ENCODE results near the gene CRTC1. TPM values are rescaled to one million over a fixed set of nuclear protein-coding genes. Genes with fewer than 3 reads are reported as not detected.

The CRTC1 gene
- total RNA-seq, 4 donors from 2014 or later: 2.4 to 17.5 (median 6.7) TPM

GRCh38 chr19:18669883-18670282 lies 13.6 kb upstream of the CRTC1 start:
- H3K4me1 ChIP-seq: peaks cover 0 to 11% of the 10 kb centered on the region in 2 donors
- TF ChIP-seq CTCF (IDR thresholded peaks at IDR 0.05): no peak
- no peak for TF ChIP-seq POLR2A (IDR thresholded peaks at IDR 0.05)

GRCh38 chr19:18670312-18670711 lies 13.2 kb upstream of the CRTC1 start:
- Histone ChIP-seq H3K36me3 (no peaks in the 10 kb centered on the region), H3K4me1 (peaks cover 0 to 11% of the 10 kb centered on the region in 2 donors), H3K27me3 (no peaks in the 10 kb centered on the region), H3K4me3 (no peak overlapping the region), H3K27ac (peak overlapping the region; percentile 57 to 68), H3K9me3 (no peaks in the 10 kb centered on the region)
- intact Hi-C loops (cut with DNase I; ENCODE audit: low total_unique reads): no loop called here
- TF ChIP-seq POLR2A (IDR thresholded peaks at IDR 0.05) (no peak), CTCF (IDR thresholded peaks at IDR 0.05) (no peak)
- DNase-seq: peak in 1 of 2 donors; percentile 65

More at GRCh38 chr19:18669883-18670282, 13.6 kb upstream of the CRTC1 start:
- no peak for DNase-seq
- Histone ChIP-seq H3K36me3 (no peaks in the 10 kb centered on the region), H3K9me3 (no peaks in the 10 kb centered on the region), H3K4me3 (no peak overlapping the region), H3K27ac (peak overlapping the region; percentile 57 to 68), H3K27me3 (no peaks in the 10 kb centered on the region)
- intact Hi-C loops (cut with DNase I; ENCODE audit: low total_unique reads): no loop called here

GRCh38 chr19:18671303-18672043 lies 12.0 kb upstream of the CRTC1 start:
- Histone ChIP-seq H3K4me3 (no peak overlapping the region), H3K9me3 (no peaks in the 10 kb centered on the region), H3K36me3 (no peaks in the 10 kb centered on the region), H3K4me1 (peaks cover 0 to 11% of the 10 kb centered on the region in 2 donors), H3K27ac (peak overlapping the region; percentile 57 to 68), H3K27me3 (no peaks in the 10 kb centered on the region)
- TF ChIP-seq POLR2A (IDR thresholded peaks at IDR 0.05) (no peak), CTCF (IDR thresholded peaks at IDR 0.05) (no peak)
- DNase-seq: no peak
- intact Hi-C loops (cut with DNase I; ENCODE audit: low total_unique reads): no loop called here

- no peaks in the 10 kb centered on the region for H3K9me3 ChIP-seq
- no peak overlapping the region for H3K4me3 ChIP-seq
- intact Hi-C loops (cut with DNase I; ENCODE audit: low total_unique reads): no loop called here
- TF ChIP-seq POLR2A (IDR thresholded peaks at IDR 0.05) (no peak), CTCF (IDR thresholded peaks at IDR 0.05) (no peak)
- H3K27ac ChIP-seq: peak overlapping the region in 1 of 2 donors; percentile 25
- H3K4me1 ChIP-seq: peaks cover 0 to 11% of the 10 kb centered on the region in 2 donors
- peak in 1 of 2 donors; percentile 57 for DNase-seq
- no peaks in the 10 kb centered on the region for H3K36me3 ChIP-seq
- no peaks in the 10 kb centered on the region for H3K27me3 ChIP-seq
These were observed 11.4 kb upstream of the CRTC1 start for GRCh38 chr19:18672044-18672451.

GRCh38 chr19:18672606-18673337 lies 10.7 kb upstream of the CRTC1 start:
- H3K4me3 ChIP-seq: no peak overlapping the region
- H3K27me3 ChIP-seq: no peaks in the 10 kb centered on the region
- DNase-seq: peak in 1 of 2 donors; percentile 46
- TF ChIP-seq POLR2A (IDR thresholded peaks at IDR 0.05): no peak
- TF ChIP-seq CTCF (IDR thresholded peaks at IDR 0.05): peak in 2 of 4 experiments; percentile 11 to 17
- H3K4me1 ChIP-seq: peaks cover 0 to 12% of the 10 kb centered on the region in 2 donors
- peak overlapping the region in 1 of 2 donors; percentile 25 for H3K27ac ChIP-seq
- no peaks in the 10 kb centered on the region for H3K36me3 ChIP-seq
- intact Hi-C loops (cut with DNase I; ENCODE audit: low total_unique reads): no loop called here
- H3K9me3 ChIP-seq: no peaks in the 10 kb centered on the region

Measured in uterus (tissue), 4 donors.